ENCODE data around the gene MUC5B. TPM values are rescaled to one million over a fixed set of nuclear protein-coding genes. Genes with fewer than 3 reads are reported as not detected.

The MUC5B gene
- total RNA-seq, 2 donors from 2014 or later, result not detected

DNA sequence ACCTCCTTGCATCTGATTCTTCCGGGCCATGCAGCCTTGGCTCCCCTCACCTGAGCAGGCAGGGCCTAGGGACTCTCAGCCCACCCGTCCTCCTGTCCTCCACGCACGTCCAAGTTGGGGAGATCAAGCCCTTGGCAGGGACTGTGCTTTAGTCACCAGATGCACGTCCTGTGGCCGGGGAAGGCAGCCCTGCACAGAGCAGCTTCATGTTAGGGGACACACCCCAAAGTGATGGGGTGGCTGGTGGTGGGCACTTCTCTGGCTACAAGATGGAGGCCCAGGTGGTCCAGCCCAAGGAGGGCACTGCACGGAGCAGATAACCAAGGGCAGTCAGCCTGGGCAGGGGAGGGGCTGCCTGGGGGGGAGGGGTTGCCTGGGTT is 1.2 kb downstream of the MUC5B start:
- peak in 1 of 2 donors; percentile 48 for DNase-seq (ENCODE audit: low spot score in 2 of 2)
- ATAC-seq, result no peak
- Mint-ChIP-seq H3K27ac (no peak overlapping the region), H3K9me3 (no peaks in the 10 kb centered on the region), H3K36me3 (no peaks in the 10 kb centered on the region)

GRCh38 chr11:1224491-1225385 is 1.9 kb downstream of the MUC5B start:
- Mint-ChIP-seq H3K27ac (no peak overlapping the region), H3K36me3 (no peaks in the 10 kb centered on the region)
- peak in 1 of 2 donors; percentile 44 for DNase-seq (ENCODE audit: low spot score in 2 of 2)

GRCh38 chr11:1225386-1226225 is 2.7 kb downstream of the MUC5B start:
- ATAC-seq (no peak), DNase-seq (ENCODE audit: low spot score in 2 of 2) (no peak)
- no peaks in the 10 kb centered on the region for H3K9me3 Mint-ChIP-seq
- H3K27ac Mint-ChIP-seq, result no peak overlapping the region
- no peaks in the 10 kb centered on the region for H3K36me3 Mint-ChIP-seq

More at GRCh38 chr11:1224491-1225385, 1.9 kb downstream of the MUC5B start:
- no peaks in the 10 kb centered on the region for H3K9me3 Mint-ChIP-seq
- no peak for ATAC-seq

GRCh38 chr11:1226226-1226985 is 3.5 kb downstream of the MUC5B start:
- Mint-ChIP-seq H3K36me3 (no peaks in the 10 kb centered on the region), H3K9me3 (no peaks in the 10 kb centered on the region), H3K27ac (no peak overlapping the region)
- DNase-seq (ENCODE audit: low spot score in 2 of 2) (no peak), ATAC-seq (no peak)

- Mint-ChIP-seq H3K27ac (no peak overlapping the region), H3K9me3 (no peaks in the 10 kb centered on the region), H3K36me3 (no peaks in the 10 kb centered on the region)
- ATAC-seq (no peak), DNase-seq (ENCODE audit: low spot score in 2 of 2) (no peak)
Observed at GRCh38 chr11:1226986-1227550, 4.2 kb downstream of the MUC5B start.

DNA sequence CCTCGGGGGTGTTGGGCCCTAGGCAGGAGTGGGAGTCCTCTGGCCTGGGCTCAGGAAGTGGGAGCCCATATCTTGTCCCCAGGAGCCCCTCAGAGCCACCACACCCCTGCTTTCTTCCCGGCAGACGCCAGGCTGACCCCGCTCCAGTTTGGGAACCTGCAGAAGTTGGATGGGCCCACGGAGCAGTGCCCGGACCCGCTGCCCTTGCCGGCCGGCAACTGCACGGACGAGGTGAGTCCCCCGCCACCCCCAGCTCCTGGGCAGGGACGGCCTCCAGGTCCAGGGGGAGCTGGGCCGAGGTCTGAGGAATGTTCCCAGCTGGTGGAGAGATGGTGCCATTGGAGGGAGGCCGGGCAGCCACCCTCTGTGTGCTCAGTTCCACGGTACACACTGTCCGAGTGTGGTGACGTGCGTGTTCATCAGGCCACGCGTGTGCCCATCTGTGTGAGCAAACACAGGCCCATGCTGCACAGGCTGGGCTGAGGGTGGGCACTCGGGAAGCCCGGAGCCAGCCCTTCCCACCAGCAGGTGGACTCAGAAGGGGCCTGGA is 4.8 kb downstream of the MUC5B start:
- no peaks in the 10 kb centered on the region for H3K9me3 Mint-ChIP-seq
- ATAC-seq (no peak), DNase-seq (ENCODE audit: low spot score in 2 of 2) (no peak)
- no peak overlapping the region for H3K27ac Mint-ChIP-seq
- H3K36me3 Mint-ChIP-seq, result no peaks in the 10 kb centered on the region

DNA sequence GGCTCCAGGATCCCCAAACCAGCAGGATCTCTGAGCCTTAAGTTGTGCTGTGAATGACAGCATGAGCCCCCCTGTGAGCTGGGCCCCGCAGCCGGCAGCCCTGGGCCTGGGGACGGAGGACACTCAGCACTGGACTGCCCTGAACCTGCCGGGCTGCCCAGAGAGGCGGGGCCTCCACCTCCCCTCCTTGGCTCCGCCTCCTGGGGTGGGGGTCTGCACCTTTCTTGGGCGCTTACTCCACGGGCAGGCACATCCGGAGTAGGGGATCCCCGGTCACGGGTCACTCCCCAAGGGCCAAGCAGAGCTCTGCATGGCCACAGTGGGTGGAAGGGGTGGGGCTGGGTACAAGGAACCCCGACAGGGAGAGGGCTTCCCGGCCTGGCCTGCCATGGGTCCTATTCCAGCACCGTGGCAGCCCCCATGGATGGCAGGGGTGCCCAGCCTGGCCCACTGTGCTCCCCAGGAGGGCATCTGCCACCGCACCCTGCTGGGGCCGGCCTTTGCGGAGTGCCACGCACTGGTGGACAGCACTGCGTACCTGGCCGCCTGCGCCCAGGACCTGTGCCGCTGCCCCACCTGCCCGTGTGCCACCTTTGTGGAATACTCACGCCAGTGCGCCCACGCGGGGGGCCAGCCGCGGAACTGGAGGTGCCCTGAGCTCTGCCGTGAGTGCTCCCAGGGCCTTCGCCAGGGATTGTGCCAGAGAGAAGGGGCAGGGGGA is 5.4 kb downstream of the MUC5B start:
- no peaks in the 10 kb centered on the region for H3K9me3 Mint-ChIP-seq
- DNase-seq (ENCODE audit: low spot score in 2 of 2), result no peak
- no peaks in the 10 kb centered on the region for H3K36me3 Mint-ChIP-seq
- no peak for ATAC-seq
- H3K27ac Mint-ChIP-seq, result no peak overlapping the region

GRCh38 chr11:1228921-1229451 is 6.1 kb downstream of the MUC5B start:
- Mint-ChIP-seq H3K36me3 (no peaks in the 10 kb centered on the region), H3K9me3 (no peaks in the 10 kb centered on the region), H3K27ac (no peak overlapping the region)
- DNase-seq (ENCODE audit: low spot score in 2 of 2) (no peak), ATAC-seq (no peak)

DNA sequence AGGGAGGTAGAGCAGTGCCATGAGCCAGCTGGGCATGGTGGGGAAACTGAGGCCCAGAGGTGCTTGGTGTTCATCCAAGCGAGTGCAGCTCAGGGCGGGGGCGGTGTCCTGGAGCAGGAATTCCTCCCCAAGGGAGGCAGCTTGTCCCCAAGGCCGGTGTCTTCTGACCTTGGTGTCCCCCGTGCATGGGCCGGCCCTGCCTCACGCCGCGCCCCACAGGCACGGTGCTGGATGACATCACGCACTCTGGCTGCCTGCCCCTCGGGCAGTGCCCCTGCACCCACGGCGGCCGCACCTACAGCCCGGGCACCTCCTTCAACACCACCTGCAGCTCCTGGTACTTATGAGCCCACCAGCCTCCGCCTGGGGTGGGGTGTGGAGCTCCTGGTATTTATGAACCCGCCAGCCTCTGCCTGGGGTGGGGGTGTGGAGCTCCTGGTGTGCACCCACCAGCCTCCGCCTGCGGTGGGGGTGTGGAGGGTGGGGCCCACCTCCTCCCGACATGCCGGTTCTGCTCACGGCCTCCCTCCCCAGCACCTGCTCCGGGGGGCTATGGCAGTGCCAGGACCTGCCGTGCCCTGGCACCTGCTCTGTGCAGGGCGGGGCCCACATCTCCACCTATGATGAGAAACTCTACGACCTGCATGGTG is 6.7 kb downstream of the MUC5B start:
- Mint-ChIP-seq H3K27ac (no peak overlapping the region), H3K9me3 (no peaks in the 10 kb centered on the region), H3K36me3 (no peaks in the 10 kb centered on the region)
- DNase-seq (ENCODE audit: low spot score in 2 of 2), result no peak
- ATAC-seq, result no peak

GRCh38 chr11:1230121-1230455 is 7.2 kb downstream of the MUC5B start:
- no peak for DNase-seq (ENCODE audit: low spot score in 2 of 2)
- Mint-ChIP-seq H3K36me3 (no peaks in the 10 kb centered on the region), H3K9me3 (no peaks in the 10 kb centered on the region), H3K27ac (no peak overlapping the region)
- ATAC-seq, result no peak

GRCh38 chr11:1230456-1231395 is 7.9 kb downstream of the MUC5B start:
- Mint-ChIP-seq H3K27ac (no peak overlapping the region), H3K36me3 (no peaks in the 10 kb centered on the region), H3K9me3 (no peaks in the 10 kb centered on the region)
- no peak for ATAC-seq
- no peak for DNase-seq (ENCODE audit: low spot score in 2 of 2)

DNA sequence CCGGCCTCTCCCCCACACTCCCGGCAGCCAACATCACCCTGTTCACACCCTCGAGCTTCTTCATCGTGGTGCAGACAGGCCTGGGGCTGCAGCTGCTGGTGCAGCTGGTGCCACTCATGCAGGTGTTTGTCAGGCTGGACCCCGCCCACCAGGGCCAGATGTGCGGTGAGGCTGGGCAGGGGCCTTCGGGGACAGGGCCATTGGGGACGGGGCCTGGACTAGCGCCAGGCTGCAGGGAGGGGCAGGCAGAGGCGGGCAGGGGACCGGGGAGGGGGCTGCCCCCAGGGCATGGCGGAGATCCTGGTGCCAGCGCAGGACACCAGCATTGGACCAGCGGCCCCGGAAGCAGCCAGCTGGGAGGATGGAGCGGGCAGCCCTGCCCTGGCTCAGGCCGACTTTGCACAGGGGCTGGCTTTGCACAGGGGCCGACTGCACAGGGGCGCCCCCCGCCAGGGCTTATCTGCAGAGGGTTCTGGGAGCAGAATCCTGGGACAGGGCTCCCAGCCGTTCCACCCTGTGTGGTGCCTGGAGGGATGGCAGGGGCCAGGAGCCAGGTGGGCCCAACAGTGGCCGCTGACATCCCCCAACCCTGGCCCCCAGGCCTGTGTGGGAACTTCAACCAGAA is 8.6 kb downstream of the MUC5B start:
- DNase-seq (ENCODE audit: low spot score in 2 of 2), result no peak
- H3K9me3 Mint-ChIP-seq, result no peaks in the 10 kb centered on the region

DNA sequence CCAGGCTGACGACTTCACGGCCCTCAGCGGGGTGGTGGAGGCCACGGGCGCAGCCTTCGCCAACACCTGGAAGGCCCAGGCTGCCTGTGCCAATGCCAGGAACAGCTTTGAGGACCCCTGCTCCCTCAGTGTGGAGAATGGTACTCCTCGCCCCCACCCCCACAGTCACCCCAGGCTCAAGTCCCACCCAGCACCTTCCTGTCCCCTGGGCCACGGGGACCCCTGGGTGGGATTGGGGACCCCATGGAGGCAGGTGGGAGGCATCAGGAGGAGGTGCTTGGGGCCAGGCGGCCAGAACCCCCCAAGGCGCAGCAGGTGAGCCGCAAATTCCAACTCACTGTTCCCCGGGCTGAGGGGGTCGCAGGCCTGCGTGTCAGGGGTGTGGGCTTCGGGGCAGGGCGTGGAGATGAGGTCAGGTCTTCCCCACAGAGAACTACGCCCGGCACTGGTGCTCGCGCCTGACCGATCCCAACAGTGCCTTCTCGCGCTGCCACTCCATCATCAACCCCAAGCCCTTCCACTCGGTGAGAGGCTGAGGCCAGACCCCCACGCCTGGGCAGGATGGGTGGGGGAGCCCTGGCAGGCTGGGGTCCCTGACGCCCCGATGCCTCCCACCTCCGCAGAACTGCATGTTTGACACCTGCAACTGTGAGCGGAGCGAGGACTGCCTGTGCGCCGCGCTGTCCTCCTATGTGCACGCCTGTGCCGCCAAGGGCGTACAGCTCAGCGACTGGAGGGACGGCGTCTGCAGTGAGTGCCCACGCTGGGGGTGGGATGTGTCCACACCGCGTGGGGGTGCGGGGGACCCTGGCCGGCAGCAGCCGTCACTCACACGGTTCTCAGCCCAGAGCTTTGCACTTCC is 9.4 kb downstream of the MUC5B start:
- DNase-seq (ENCODE audit: low spot score in 2 of 2) (no peak), ATAC-seq (no peak)
- no peaks in the 10 kb centered on the region for H3K36me3 Mint-ChIP-seq
- no peaks in the 10 kb centered on the region for H3K9me3 Mint-ChIP-seq
- no peak overlapping the region for H3K27ac Mint-ChIP-seq

More for the DNA sequence above, 8.6 kb downstream of the MUC5B start:
- ATAC-seq, result no peak
- Mint-ChIP-seq H3K27ac (no peak overlapping the region), H3K36me3 (no peaks in the 10 kb centered on the region)

Data from activated naive CD4-positive, alpha-beta T cell treated with anti-CD3 and anti-CD28 coated beads, Interleukin-2, amount 50 U/mL, for 72 hours (primary cell).